Neural progenitor cell (in vitro differentiated cells): Measurements from ENCODE around the gene PPP2R2C.

Experiments used
- CTCF ChIP-seq: fragments of 200-600 bp; sonication (generic); IDR thresholded peaks from 2 replicates; pipeline ENCODE4 v1.5.1; 2017; ENCODE audit warnings: antibody characterized with exemption, mild to moderate bottlenecking
- EZH2 ChIP-seq: fragments of 200-600 bp; sonication (generic); IDR thresholded peaks from 2 replicates; pipeline ENCODE4 v1.6.1; 2017; ENCODE audit warnings: antibody characterized with exemption, mild to moderate bottlenecking, moderate library complexity
- EZH2phosphoT487 ChIP-seq: fragments of 200-600 bp; sonication (generic); IDR thresholded peaks from 2 replicates; pipeline ENCODE4 v1.6.1; 2017; ENCODE audit warnings: antibody characterized with exemption

DNA sequence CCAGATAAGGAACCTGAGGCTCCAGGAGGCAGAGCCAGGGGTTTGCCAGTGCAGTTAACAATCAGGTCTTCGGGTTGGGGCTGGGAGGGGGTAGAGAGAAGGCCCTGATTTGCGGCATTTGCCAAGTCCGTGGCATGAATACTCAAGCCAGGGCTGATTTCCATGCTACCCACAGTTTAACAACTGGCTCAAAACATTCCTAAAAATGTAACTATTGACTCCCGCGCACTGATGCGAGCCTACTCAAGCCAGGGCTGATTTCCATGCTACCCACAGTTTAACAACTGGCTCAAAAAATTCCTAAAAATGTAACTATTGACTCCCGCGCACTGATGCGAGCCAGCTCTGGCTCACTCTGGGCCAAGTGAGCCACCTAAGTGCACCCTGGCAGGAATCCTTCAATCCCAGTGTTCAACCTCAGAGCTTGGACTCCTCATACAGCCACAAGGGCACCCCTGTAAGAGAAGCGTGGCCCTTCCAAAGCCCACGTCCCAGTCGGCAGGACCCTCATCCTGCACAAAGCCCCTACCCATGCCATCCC, 75.6 kb downstream of the PPP2R2C start:
- TF ChIP-seq CTCF (no peak), EZH2phosphoT487 (no peak), EZH2 (no peak)
